Duodenal mucosa (tissue), 2 donors: Measurements from ENCODE around the gene SPPL2A.

Experiments
- H3K27ac ChIP-seq: one replicate; pipeline ENCODE4 v1.7.0; 2013; ENCODE audit warnings: low read depth, low read length
- H3K27me3 ChIP-seq, 2 donors: one replicate each; pipeline ENCODE4 v1.7.0; 2013; ENCODE audit warnings: low read length in 2 of 2, control low read depth in 1 of 2; ENCODE audit not compliant: insufficient read depth in 2 of 2, control insufficient read depth in 1 of 2
- H3K36me3 ChIP-seq, 2 donors: one replicate each; pipeline ENCODE4 v1.7.0; 2013; ENCODE audit warnings: low read length in 2 of 2, control low read depth in 1 of 2; ENCODE audit not compliant: insufficient read depth in 2 of 2, control insufficient read depth in 1 of 2
- H3K4me1 ChIP-seq, 2 donors: one replicate each; pipeline ENCODE4 v1.7.0; 2013; ENCODE audit warnings: low read length in 2 of 2, control low read depth in 1 of 2; ENCODE audit not compliant: insufficient read depth in 2 of 2, control insufficient read depth in 1 of 2
- H3K4me3 ChIP-seq, 2 donors: one replicate each; pipeline ENCODE4 v1.7.0; 2013; ENCODE audit warnings: low read length in 2 of 2, low read depth in 1 of 2
- H3K9ac ChIP-seq, 2 donors: one replicate each; pipeline ENCODE4 v1.7.0; 2013; ENCODE audit warnings: low read length in 2 of 2, low read depth in 1 of 2
- H3K9me3 ChIP-seq, 2 donors: one replicate each; pipeline ENCODE4 v1.7.0; 2013; ENCODE audit warnings: low read length in 2 of 2, control low read depth in 1 of 2; ENCODE audit not compliant: control insufficient read depth in 1 of 2

The SPPL2A gene

DNA sequence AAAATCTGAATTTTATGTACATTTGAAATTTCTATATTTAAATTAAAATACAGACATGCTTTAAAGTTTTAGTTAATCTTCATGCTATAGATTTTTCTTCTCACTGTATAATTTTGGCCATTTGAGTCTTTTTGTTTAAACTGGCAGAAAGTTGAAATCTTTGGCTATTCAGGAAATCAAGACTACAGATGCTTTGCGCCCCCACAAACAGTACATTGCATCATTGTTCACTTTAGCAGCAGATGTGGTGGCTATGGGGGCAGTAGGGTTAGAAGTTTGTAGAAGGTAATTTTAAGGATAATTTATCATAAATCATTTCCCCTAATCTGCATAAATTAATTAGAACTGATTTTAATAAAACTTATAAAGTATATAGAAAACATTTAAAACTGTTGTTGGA, 20.9 kb downstream of the SPPL2A start:
- H3K4me1 ChIP-seq = no peaks in the 10 kb centered on the region
- H3K9ac ChIP-seq = no peak overlapping the region
- H3K27me3 ChIP-seq = no peaks in the 10 kb centered on the region
- H3K36me3 ChIP-seq = peaks cover 4 to 45% of the 10 kb centered on the region in 2 donors
- H3K4me3 ChIP-seq = no peak overlapping the region
- no peaks in the 10 kb centered on the region for H3K9me3 ChIP-seq
- H3K27ac ChIP-seq = no peak overlapping the region

DNA sequence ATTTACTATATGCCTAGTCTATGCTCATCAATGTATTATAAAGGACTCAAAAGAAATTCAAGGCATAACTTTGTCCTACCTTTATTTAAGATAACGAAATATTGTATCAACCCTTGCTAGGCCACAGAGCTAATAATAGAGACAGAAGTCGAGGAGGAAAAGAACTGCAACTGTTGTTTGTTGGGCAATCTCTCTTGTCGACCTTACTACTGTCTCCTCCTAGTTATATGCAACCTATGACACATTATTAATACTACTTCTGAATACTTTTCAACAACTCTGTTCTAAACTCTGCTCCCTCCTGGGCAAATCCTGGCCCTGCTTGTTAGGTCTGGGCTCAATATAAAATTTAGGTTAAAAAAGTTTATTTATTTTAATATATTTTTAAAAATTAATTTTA, 24.6 kb downstream of the SPPL2A start:
- Histone ChIP-seq H3K27ac (no peak overlapping the region), H3K9ac (no peak overlapping the region)

DNA sequence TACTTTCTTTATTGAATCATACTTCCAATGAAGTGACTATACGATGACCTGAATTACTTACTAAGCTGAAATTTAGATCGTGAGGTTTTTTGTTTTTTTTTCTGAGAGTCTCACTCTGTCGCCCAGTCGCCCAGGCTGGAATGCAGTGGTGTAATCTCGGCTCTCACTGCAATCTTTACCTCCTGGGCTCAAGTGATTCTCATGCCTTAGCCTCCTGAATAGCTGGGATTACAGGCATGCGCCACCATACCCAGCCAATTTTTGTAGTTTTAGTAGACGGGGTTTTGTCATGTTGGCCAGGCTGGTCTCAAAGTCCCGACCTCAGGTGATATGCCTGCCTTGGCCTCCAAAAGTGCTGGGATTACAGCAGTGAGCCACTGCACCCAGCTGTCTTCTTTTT, 28.7 kb downstream of the SPPL2A start:
- Histone ChIP-seq H3K36me3 (peaks cover 11 to 52% of the 10 kb centered on the region in 2 donors), H3K9me3 (no peaks in the 10 kb centered on the region), H3K9ac (no peak overlapping the region), H3K27ac (no peak overlapping the region), H3K4me1 (no peaks in the 10 kb centered on the region), H3K27me3 (no peaks in the 10 kb centered on the region), H3K4me3 (no peak overlapping the region)

More for the DNA sequence above, 24.6 kb downstream of the SPPL2A start:
- H3K36me3 ChIP-seq = peaks cover 6 to 51% of the 10 kb centered on the region in 2 donors
- H3K4me3 ChIP-seq = no peak overlapping the region
- no peaks in the 10 kb centered on the region for H3K27me3 ChIP-seq
- no peaks in the 10 kb centered on the region for H3K9me3 ChIP-seq
- H3K4me1 ChIP-seq = no peaks in the 10 kb centered on the region

DNA sequence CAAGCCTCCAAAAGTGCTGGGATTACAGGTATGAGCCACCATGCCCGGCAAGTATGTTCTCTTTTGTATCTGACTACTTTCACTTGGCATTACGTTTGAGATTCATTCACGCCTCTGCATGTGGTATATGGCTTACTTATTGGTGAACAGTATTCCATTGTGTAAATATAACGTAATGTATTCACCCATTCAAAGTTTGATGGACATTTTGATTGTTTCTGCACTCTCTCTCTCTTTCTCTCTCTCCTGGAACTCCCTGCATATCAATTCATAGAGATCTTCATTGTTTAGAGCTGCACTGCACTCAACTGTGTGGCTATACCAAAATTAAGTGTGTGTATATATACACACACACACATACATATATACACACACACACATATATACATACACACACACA, 30.4 kb downstream of the SPPL2A start:
- H3K4me3 ChIP-seq = no peak overlapping the region
- H3K9me3 ChIP-seq = no peaks in the 10 kb centered on the region
- H3K4me1 ChIP-seq = no peaks in the 10 kb centered on the region
- H3K27me3 ChIP-seq = no peaks in the 10 kb centered on the region
- no peak overlapping the region for H3K9ac ChIP-seq
- H3K27ac ChIP-seq = no peak overlapping the region
- peaks cover 15 to 52% of the 10 kb centered on the region in 2 donors for H3K36me3 ChIP-seq

DNA sequence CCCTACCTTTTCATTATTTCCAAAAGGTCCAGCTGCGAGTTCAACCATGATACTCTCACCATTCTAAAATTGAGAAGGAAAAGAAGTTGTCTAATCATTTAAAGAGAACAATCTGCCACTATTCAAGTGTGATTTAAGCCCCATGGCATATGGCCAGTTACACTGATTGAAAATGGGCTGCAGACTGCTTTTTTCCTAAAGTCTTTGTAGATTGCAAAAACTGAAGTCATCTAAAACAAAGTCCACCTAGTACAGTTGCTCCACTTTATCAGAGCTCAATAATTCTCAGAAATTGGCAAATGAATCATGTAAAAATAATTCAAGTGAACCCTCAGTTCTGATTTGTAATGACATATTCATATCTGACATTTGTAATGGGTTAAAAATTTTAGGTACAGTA, 39.2 kb downstream of the SPPL2A start:
- no peak overlapping the region for H3K4me3 ChIP-seq
- H3K27ac ChIP-seq = no peak overlapping the region
- H3K27me3 ChIP-seq = no peaks in the 10 kb centered on the region
- H3K4me1 ChIP-seq = no peaks in the 10 kb centered on the region
- peaks cover 14 to 49% of the 10 kb centered on the region in 2 donors for H3K36me3 ChIP-seq
- H3K9me3 ChIP-seq = no peaks in the 10 kb centered on the region
- H3K9ac ChIP-seq = no peak overlapping the region

DNA sequence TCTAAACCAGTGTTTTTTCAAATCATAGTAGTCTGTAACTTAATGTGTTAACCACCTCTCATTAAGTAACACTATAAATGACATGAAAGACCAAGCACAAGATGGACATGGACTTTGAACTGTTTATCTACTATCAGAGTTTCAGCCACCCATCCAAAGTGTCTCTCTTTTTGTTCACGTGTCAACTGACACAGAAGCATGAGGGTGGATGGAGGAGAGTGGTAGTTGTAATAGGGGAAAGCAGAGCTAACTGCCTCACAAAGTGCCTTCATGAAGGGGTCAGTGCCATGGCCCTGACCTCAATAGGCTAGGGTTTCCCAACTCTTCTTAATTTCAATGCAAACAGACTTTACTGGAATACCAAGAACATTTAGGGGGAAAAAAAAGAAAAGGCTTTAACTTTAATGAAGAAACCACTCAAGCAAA, 46.8 kb downstream of the SPPL2A start:
- no peak overlapping the region for H3K27ac ChIP-seq
- no peak overlapping the region for H3K4me3 ChIP-seq
- H3K4me1 ChIP-seq = no peaks in the 10 kb centered on the region
- H3K27me3 ChIP-seq = no peaks in the 10 kb centered on the region
- H3K9ac ChIP-seq = no peak overlapping the region
- H3K9me3 ChIP-seq = no peaks in the 10 kb centered on the region
- H3K36me3 ChIP-seq = peaks cover 3 to 36% of the 10 kb centered on the region in 2 donors

DNA sequence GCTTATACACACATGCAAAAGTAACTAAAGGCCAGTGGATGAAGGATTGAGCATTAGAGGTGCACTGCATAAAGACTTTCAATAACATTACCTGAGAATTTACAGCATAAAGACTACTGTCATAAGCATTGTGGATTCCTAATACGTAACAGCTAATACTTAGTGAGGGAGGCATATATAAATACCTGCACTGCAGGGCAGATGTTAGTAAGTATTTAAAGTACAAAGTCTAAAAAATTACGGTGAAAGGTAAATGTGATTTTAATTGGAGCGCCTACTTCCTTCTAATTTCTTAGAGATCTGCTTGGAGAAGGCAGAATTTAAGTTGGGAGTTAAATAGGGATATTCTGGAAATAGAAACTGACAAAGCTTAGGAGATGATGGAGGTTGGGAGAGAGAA, 53.5 kb downstream of the SPPL2A start:
- Histone ChIP-seq H3K27ac (peak overlapping the region; percentile 64), H3K4me1 (peaks cover 0 to 7% of the 10 kb centered on the region in 2 donors), H3K4me3 (no peak overlapping the region), H3K27me3 (no peaks in the 10 kb centered on the region), H3K36me3 (peaks cover 3 to 16% of the 10 kb centered on the region in 2 donors), H3K9me3 (no peaks in the 10 kb centered on the region), H3K9ac (peak overlapping the region in 1 of 2 donors; percentile 35)

DNA sequence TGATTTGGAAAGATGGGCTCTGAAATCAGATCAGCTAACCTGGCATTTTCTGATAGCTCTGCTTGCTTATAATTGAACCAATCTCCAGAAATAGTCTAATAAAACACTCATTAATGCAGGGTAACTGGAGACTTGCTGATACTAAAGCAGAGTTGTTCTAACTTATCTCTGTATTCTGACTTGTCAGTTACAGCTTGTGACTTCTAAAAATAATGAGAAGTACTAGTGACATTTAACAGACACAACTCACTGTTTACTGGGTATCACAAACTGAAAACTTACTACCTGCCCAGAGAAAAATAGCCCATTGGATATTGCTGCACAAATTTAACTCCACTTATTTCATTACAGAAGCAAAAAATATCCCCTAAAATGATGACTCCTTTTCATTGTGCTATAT, 54.9 kb downstream of the SPPL2A start:
- Histone ChIP-seq H3K27me3 (no peaks in the 10 kb centered on the region), H3K4me1 (peaks cover 0 to 7% of the 10 kb centered on the region in 2 donors), H3K27ac (no peak overlapping the region), H3K4me3 (no peak overlapping the region), H3K9ac (no peak overlapping the region), H3K9me3 (no peaks in the 10 kb centered on the region), H3K36me3 (peaks cover 3 to 18% of the 10 kb centered on the region in 2 donors)

DNA sequence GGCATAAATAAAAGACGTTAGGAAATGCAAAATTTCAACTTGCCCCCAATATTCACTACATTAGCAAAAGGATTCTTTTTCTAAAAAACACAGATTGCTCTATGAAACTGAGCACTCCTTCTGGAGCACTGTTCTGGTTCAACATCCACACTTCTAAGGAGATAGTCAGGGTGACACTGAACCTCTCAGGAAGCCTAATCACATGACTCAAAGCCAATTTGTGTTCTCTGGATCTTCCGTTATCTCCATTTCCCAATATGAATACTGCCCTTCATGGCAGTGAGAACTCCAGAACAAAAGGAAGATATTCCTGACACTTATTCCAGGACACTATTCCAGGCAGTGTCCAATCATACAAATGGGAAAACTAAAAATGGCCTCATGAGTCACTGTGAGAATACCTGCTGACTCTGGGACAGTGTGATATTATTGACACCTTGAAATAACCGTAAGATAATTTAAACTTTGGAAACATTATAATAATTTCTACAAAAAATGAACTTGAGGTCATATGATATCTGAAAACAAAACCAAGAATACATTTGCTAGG, 57.6 kb downstream of the SPPL2A start:
- H3K9ac ChIP-seq = no peak overlapping the region
- no peaks in the 10 kb centered on the region for H3K27me3 ChIP-seq
- no peaks in the 10 kb centered on the region for H3K9me3 ChIP-seq
- peaks cover 3 to 15% of the 10 kb centered on the region in 2 donors for H3K36me3 ChIP-seq
- H3K27ac ChIP-seq = no peak overlapping the region
- H3K4me1 ChIP-seq = peaks cover 0 to 7% of the 10 kb centered on the region in 2 donors
- no peak overlapping the region for H3K4me3 ChIP-seq

DNA sequence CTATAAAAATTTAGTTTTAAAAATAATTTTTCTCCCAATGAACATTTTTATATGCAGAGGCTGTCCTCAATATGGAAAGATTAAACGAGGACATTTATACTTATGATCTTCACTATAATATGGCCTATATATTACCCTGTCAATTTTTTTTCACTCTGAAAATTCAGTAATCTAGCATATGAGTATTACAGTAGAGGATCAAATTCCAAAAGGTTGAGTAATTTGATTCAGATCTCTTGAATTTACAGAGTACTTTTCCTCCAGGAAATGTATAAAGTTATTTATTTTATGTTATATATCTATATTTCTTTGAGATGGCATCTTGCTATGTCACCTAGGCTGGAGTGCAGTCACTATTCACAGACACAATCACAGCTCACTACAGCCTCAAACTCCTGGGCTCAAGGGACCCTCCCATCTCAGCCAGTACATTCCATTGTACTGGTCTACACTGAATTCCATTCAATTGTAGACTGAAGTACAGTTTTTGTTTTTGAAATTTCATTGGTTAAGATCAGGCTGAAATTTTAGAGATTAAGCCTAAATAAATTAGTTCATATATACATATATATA, 62.7 kb downstream of the SPPL2A start:
- Histone ChIP-seq H3K9ac (no peak overlapping the region), H3K4me3 (no peak overlapping the region), H3K36me3 (peaks cover under 1 to 8% of the 10 kb centered on the region in 2 donors), H3K27me3 (no peaks in the 10 kb centered on the region), H3K9me3 (no peaks in the 10 kb centered on the region), H3K4me1 (no peaks in the 10 kb centered on the region), H3K27ac (no peak overlapping the region)
